NT2/D1 (cell line): ENCODE results near the gene MGLL.

Source experiments
- DNase-seq: peaks from one replicate; pipeline ENCODE4 v3.0.0-alpha.2; 2011; ENCODE audit warnings: low read depth, low spot score
- H3K27me3 ChIP-seq: 2 replicates; pipeline ENCODE4 v1.6.0; 2011; ENCODE audit warnings: mild to moderate bottlenecking; ENCODE audit not compliant: insufficient read length, insufficient read depth
- H3K36me3 ChIP-seq: 2 replicates; pipeline ENCODE4 v1.6.1; 2011; ENCODE audit warnings: mild to moderate bottlenecking, low read length, mixed read lengths; ENCODE audit not compliant: insufficient read depth, insufficient read length
- H3K4me1 ChIP-seq: 2 replicates; pipeline ENCODE4 v1.5.1; 2011; ENCODE audit not compliant: insufficient read depth, insufficient read length
- H3K4me3 ChIP-seq: 2 replicates; pipeline ENCODE4 v1.5.1; 2011; ENCODE audit warnings: low read depth; ENCODE audit not compliant: insufficient read length
- H3K9ac ChIP-seq: 2 replicates; pipeline ENCODE4 v1.6.0; 2011; ENCODE audit warnings: low read depth; ENCODE audit not compliant: insufficient read length
- H3K9me3 ChIP-seq: 2 replicates; pipeline ENCODE4 v1.5.1; 2011; ENCODE audit warnings: mild to moderate bottlenecking, low read length; ENCODE audit not compliant: insufficient read depth
- SUZ12 ChIP-seq: IDR thresholded peaks from 2 replicates; pipeline ENCODE4 v1.6.1; 2011; ENCODE audit not compliant: insufficient read length, insufficient read depth; ENCODE audit errors: extremely low read depth
- YY1 ChIP-seq: IDR thresholded peaks from 2 replicates; pipeline ENCODE4 v1.6.1; 2011; ENCODE audit not compliant: insufficient read length, insufficient read depth
- ZNF274 ChIP-seq: IDR thresholded peaks from 2 replicates; pipeline ENCODE4 v1.6.1; 2011; ENCODE audit warnings: mild to moderate bottlenecking, low read depth, low read length

MGLL gene

DNA sequence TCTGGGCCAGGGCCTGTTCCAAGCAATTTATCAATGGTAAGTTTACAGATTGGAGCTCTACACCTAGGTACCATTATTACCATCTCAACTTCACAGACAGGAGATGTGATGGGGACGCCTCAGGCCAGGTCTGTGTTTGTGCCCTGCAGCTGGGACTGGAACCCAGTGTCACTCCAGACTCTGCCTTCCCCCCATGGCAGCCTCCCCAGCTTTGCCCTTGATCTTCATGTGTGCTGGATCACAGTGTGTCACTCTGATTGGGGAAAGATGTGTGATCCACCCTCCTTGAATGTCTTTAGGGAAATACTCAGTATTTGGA, 59.6 kb downstream of the MGLL start:
- no peak for DNase-seq
- TF ChIP-seq ZNF274 = no peak
- TF ChIP-seq SUZ12 = no peak
- TF ChIP-seq YY1 = no peak
- Histone ChIP-seq H3K9me3 (peaks cover 5% of the 10 kb centered on the region), H3K36me3 (no peaks in the 10 kb centered on the region), H3K9ac (no peak overlapping the region), H3K4me3 (no peak overlapping the region), H3K27me3 (no peaks in the 10 kb centered on the region), H3K4me1 (peaks cover 10% of the 10 kb centered on the region)

DNA sequence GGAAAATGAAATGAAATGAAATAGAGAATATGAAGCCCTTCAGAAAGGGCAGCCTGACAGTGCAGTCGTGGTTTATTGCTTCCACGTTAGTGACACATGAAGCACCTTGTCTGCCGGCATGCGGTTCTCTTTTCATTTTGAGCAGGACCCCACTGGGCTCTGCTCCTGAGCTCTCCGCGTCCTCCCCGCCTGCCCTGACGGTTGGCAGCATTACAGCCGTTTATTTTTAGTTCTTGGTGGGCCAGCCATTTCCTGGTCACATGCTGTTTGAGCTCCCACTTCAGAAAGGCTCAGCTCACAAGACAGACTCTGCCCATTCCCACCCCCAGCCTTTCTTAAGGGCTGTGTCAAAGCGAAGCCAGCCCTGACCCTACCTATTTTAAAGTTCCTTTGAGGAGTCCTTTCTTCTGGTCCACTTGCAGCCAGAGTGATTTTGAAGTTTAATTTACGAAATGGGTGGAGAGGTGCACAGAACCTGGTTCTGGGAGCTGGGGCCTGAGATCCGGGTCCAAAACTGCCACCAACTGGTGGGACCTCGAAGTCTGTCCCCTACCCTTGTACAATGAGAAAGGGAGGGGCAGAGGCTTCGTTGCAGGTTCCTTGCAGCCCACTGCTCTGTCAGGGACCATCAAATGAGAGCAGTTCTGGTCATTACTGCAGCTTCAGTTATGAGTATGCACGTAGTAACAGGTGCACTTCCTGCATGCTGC, 60.1 kb downstream of the MGLL start:
- no peaks in the 10 kb centered on the region for H3K27me3 ChIP-seq
- TF ChIP-seq YY1 = no peak
- TF ChIP-seq SUZ12 = no peak
- TF ChIP-seq ZNF274 = no peak
- H3K36me3 ChIP-seq = no peaks in the 10 kb centered on the region
- H3K9ac ChIP-seq = no peak overlapping the region
- DNase-seq = no peak
- no peaks in the 10 kb centered on the region; the same call in 1 of the 2 replicates for H3K9me3 ChIP-seq
- H3K4me3 ChIP-seq = no peak overlapping the region
- H3K4me1 ChIP-seq = peaks cover 10% of the 10 kb centered on the region

DNA sequence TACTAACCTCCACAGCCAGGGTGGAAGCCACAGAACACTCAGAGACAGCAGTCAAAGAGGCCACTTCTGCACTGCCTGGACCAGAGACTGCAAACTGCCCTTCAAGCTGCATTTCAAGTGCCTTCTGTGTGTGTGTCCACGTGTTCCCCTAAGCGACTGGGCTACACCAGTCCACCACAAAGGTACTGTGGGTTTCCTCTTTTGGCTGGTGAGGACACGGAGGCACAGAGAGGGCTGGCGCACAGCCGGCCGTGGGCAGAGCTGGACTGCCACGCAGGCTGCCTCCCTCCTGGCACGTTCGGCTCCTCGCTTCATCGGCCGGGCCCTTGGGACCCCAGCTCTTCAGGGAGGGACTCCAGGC, 60.9 kb downstream of the MGLL start:
- Histone ChIP-seq H3K36me3 (no peaks in the 10 kb centered on the region), H3K9me3 (no peaks in the 10 kb centered on the region), H3K27me3 (no peaks in the 10 kb centered on the region), H3K4me3 (no peak overlapping the region), H3K4me1 (peaks cover 10% of the 10 kb centered on the region), H3K9ac (no peak overlapping the region)
- TF ChIP-seq YY1 (no peak), SUZ12 (no peak), ZNF274 (no peak)
- DNase-seq = no peak

DNA sequence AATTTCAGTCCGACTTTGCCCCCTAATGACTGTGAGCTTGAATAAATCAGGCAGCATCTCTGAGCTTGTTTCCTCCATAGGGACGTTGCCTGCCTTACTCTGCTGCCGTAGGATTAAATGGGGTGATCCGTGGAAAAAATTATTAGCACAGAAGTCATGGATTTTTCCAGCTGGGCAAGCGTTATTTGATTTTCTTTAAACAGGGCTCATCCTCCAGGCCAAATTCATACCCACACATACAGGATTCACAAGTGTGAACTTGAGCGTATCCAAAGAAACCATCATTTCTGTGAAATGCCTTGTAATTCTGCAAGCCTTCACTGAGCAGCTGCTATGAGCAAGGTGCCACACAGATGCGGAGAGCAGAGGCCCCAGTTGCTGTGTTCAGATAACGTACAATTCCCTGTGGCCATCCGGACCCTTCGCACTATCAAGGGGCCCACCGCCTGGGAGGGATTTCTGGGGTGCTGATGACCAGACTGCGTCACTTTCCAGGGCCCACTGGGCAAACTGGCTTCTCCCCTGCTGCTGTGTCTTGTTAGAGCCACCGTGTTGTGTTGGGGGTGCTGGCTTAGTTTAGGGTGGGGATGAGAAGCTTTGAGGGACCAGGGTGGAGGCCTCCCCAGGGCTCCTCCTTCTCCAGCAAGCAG, 61.4 kb downstream of the MGLL start:
- Histone ChIP-seq H3K27me3 (no peaks in the 10 kb centered on the region), H3K9ac (no peak overlapping the region), H3K36me3 (no peaks in the 10 kb centered on the region), H3K4me3 (no peak overlapping the region), H3K4me1 (peaks cover 10% of the 10 kb centered on the region), H3K9me3 (no peaks in the 10 kb centered on the region)
- TF ChIP-seq YY1 (no peak), ZNF274 (no peak), SUZ12 (no peak)
- no peak for DNase-seq

DNA sequence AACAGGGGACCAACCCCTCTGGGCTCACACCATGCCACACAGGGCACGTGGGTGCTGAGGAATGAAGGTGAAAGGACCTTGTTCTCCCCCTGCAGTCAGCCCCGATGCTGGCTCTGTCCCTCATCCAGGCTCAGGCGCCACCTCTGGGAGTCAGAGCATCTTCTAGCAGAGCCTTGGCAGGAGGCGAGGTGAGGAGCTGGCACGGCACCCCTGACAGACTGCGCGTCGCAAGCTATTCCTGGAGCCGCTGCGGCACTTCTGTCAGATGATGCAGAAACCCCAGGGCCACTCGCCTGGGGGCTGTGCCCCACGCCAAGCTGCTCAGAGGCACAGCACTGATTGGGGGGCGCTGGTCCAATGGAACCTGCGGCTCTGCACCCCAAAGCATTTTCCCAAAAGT, 62.0 kb downstream of the MGLL start:
- TF ChIP-seq YY1 (no peak), ZNF274 (no peak), SUZ12 (no peak)
- Histone ChIP-seq H3K36me3 (no peaks in the 10 kb centered on the region), H3K4me3 (no peak overlapping the region), H3K27me3 (no peaks in the 10 kb centered on the region), H3K4me1 (peaks cover 10% of the 10 kb centered on the region), H3K9ac (no peak overlapping the region), H3K9me3 (no peaks in the 10 kb centered on the region)
- DNase-seq = no peak

DNA sequence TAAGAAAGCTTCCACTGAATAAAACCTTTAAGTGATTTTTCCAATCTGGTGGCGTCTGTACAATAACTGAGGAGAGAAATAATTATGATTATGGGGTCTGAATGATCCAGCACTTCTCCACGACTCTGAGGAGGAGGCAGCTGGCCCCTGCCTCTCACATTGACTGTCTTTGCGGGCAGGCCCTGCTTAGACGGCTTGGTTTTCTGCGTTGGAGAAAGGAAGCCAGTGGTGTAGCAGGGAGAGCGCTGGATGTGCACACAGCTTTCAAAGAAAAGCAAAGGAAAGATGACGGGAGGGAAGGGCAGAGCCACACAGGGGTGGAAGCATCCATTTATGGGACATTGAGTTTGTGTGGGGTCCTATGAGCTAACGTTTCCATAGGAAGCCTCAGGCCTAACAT, 62.5 kb downstream of the MGLL start:
- Histone ChIP-seq H3K9me3 (no peaks in the 10 kb centered on the region), H3K4me1 (peaks cover 10% of the 10 kb centered on the region), H3K27me3 (no peaks in the 10 kb centered on the region), H3K9ac (no peak overlapping the region), H3K4me3 (no peak overlapping the region), H3K36me3 (no peaks in the 10 kb centered on the region)
- TF ChIP-seq YY1 = no peak
- DNase-seq = no peak

DNA sequence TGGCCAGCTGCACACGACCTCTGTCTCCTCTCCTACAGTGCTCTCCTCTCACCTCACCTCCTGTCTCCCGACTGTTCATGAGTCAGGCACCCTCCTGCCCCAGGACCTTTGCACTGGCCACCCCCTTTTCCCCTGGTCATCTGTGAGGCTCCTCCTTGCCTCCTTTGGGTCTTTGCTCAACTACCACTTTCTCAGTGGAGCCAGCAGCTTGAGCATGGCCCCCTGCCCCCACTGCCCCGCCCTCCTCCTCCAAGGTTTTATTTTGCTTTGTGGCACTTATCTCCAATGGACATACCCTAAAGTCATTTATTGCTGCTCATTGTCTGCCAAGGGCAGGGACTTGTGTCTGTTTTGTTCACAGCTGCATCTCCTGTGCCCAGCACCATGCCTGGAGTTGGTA, 64.3 kb downstream of the MGLL start:
- Histone ChIP-seq H3K4me3 (no peak overlapping the region), H3K9ac (no peak overlapping the region), H3K4me1 (peaks cover 7% of the 10 kb centered on the region), H3K27me3 (no peaks in the 10 kb centered on the region), H3K9me3 (no peaks in the 10 kb centered on the region), H3K36me3 (no peaks in the 10 kb centered on the region)
- no peak for TF ChIP-seq ZNF274
- TF ChIP-seq YY1 = no peak
- no peak for TF ChIP-seq SUZ12
- DNase-seq = no peak

DNA sequence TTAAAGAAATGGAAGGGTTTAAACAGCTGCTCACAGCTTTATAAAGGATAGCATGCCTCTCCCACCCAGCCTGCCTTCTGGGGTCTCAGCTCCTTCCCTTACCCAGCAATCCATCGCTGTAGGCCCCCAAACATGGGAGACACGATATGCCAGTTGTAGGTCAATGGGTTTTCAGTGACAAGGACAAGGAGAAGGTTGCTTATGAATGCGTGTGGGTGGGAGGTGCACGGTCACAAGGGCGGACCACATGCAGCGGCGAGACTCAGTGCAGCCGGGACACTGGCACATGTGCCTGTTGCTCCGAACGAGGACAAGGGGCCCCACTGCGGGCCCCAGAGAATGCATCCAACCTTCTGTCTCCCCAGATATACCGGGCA, 67.0 kb downstream of the MGLL start:
- H3K9ac ChIP-seq = no peak overlapping the region
- H3K4me1 ChIP-seq = no peaks in the 10 kb centered on the region
- no peaks in the 10 kb centered on the region for H3K9me3 ChIP-seq
- no peak overlapping the region for H3K4me3 ChIP-seq
- H3K36me3 ChIP-seq = no peaks in the 10 kb centered on the region
- no peak for DNase-seq
- no peak for TF ChIP-seq YY1
- TF ChIP-seq SUZ12 = no peak
- TF ChIP-seq ZNF274 = no peak
- H3K27me3 ChIP-seq = no peaks in the 10 kb centered on the region
